Measurements from ENCODE around the gene ALK.

GRCh38 chr2:29950481-29950880 lies 29.1 kb upstream of the ALK start:
- TF ChIP-seq, protein P1, sequence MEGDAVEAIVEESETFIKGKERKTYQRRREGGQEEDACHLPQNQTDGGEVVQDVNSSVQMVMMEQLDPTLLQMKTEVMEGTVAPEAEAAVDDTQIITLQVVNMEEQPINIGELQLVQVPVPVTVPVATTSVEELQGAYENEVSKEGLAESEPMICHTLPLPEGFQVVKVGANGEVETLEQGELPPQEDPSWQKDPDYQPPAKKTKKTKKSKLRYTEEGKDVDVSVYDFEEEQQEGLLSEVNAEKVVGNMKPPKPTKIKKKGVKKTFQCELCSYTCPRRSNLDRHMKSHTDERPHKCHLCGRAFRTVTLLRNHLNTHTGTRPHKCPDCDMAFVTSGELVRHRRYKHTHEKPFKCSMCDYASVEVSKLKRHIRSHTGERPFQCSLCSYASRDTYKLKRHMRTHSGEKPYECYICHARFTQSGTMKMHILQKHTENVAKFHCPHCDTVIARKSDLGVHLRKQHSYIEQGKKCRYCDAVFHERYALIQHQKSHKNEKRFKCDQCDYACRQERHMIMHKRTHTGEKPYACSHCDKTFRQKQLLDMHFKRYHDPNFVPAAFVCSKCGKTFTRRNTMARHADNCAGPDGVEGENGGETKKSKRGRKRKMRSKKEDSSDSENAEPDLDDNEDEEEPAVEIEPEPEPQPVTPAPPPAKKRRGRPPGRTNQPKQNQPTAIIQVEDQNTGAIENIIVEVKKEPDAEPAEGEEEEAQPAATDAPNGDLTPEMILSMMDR (IDR thresholded peaks at IDR 0.05) = no peak
- no peak for TF ChIP-seq POLR2A (IDR thresholded peaks at IDR 0.05)
